Skeletal muscle tissue (tissue), 4 donors: ENCODE data around the gene MAFB. TPM values are rescaled to one million over a fixed set of nuclear protein-coding genes. Genes with fewer than 3 reads are reported as not detected.
A peak's percentile ranks its signal among the peaks of the same experiment; 100 is the strongest.
"Not testable (repeated sequence)": the region's sequence is repeated elsewhere in the genome, so short reads cannot be mapped to it uniquely, and the experiment has no call there.

Source experiments
- H3K27ac ChIP-seq: one replicate; pipeline ENCODE4 v1.7.0; 2013; ENCODE audit warnings: mild to moderate bottlenecking, low read depth, low read length, inconsistent platforms
- H3K27me3 ChIP-seq, 3 donors: one replicate each; pipeline ENCODE4 v1.7.0; 2013; ENCODE audit warnings: low read length in 3 of 3; ENCODE audit not compliant: control insufficient read depth in 3 of 3, insufficient read depth in 3 of 3
- H3K36me3 ChIP-seq, 3 donors: one replicate each; pipeline ENCODE4 v1.7.0; 2013; ENCODE audit warnings: low read length in 3 of 3; ENCODE audit not compliant: control insufficient read depth in 3 of 3, insufficient read depth in 3 of 3
- H3K4me1 ChIP-seq, 3 donors: one replicate each; pipeline ENCODE4 v1.7.0; 2013; ENCODE audit warnings: low read length in 3 of 3, mild to moderate bottlenecking in 3 of 3; ENCODE audit not compliant: control insufficient read depth in 3 of 3, insufficient read depth in 3 of 3
- H3K4me3 ChIP-seq, 3 donors: one replicate each; pipeline ENCODE4 v1.7.0; 2013; ENCODE audit warnings: low read length in 3 of 3
- H3K9ac ChIP-seq, 3 donors: one replicate each; pipeline ENCODE4 v1.7.0; 2013; ENCODE audit warnings: low read length in 3 of 3, mild to moderate bottlenecking in 3 of 3, moderate library complexity in 2 of 3, low read depth in 1 of 3
- H3K9me3 ChIP-seq, 3 donors: one replicate each; pipeline ENCODE4 v1.7.0; 2013; ENCODE audit warnings: low read length in 3 of 3; ENCODE audit not compliant: control insufficient read depth in 3 of 3
- total RNA-seq: library from RNA; depleted of rRNA; stranded (reverse); fragments of >200 nt; gene quantifications from one replicate; pipeline ENCODE4 v1.2.3, GENCODE V29; 2014
- donor health status: Osteomylitis.

Gene MAFB
- 9.9 TPM for total RNA-seq

DNA sequence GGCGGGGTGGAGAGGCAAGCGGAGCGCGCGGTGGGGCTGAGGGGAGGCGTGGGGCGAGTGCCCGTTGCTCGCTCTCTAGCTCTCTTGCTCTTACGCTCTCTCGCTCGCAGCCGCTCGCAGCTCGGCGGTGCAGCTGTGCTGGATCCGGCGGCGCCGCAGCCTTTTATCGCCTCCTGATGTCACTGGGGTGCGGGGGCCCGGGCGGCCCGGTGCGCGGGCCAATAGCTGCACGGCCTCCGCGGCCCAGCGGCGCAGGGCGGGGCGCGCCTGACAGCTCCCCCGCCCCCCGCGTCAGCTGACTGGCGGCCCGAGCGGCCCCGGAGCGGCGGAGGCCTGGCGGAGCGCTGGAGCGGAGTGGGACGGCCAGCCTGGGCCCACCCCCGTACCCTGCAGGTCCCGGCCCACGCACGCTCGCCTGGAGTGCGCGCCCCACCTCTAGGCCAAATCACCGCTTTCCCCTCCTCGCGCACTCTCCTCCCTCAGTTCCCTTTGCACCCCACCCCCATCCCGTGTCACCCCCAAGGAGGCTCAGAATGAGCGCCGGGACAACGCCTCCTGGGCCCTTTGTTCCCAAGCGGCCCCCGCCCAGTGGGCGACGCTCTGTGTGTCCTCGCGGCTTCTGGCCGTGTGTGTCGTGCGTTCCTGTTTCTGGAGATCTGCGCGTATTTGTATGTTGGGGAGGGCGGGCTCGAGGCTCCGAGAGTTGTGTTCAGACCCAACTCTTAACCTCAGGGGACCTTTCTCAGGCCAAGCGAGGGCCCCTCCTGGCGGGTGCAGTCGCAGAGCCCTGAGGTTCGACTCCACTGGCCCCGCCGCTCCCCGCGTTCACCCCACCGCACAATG is at the start of gene MAFB:
Gene MAFB (minus strand): TSS at position 137 of the 843 bp plus-strand sequence. CDS start 386 bp downstream, outside the sequence.
- peak within 1 kb of the TSS; percentile 91 to 94 (median 92) for H3K9ac ChIP-seq
- no peaks in the 10 kb centered on the region for H3K9me3 ChIP-seq
- peaks cover 4 to 6% (median 6%) of the 10 kb centered on the region in 3 donors for H3K36me3 ChIP-seq
- H3K27me3 ChIP-seq = peaks cover 22 to 33% (median 31%) of the 10 kb centered on the region in 3 donors
- peak within 1 kb of the TSS; percentile 90 to 91 (median 91) for H3K4me3 ChIP-seq
- H3K27ac ChIP-seq = peak within 1 kb of the TSS; percentile 98
- peaks cover 21 to 40% (median 27%) of the 10 kb centered on the region in 3 donors for H3K4me1 ChIP-seq

DNA sequence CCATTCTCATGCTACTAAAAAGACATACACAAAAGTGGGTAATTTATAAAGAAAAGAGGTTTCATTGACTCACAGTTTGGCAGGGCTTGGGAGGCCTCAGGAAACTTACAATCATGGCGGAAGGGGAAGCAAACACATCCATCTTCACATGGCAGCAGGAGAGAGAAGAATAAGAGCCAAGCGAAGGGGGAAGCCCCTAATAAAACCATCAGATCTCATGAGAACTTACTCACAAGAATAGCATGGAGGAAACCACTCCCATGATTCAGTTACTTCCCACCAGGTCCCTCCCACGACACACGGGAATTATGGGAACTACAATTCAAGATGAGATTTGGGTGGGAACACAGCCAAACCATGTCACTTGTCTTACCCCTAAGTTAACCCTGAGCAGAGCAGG is 47.4 kb upstream of the MAFB start:
- not testable (repeated sequence) for H3K36me3 ChIP-seq, H3K9ac ChIP-seq, H3K4me1 ChIP-seq, H3K4me3 ChIP-seq, H3K27ac ChIP-seq, H3K27me3 ChIP-seq, H3K9me3 ChIP-seq

DNA sequence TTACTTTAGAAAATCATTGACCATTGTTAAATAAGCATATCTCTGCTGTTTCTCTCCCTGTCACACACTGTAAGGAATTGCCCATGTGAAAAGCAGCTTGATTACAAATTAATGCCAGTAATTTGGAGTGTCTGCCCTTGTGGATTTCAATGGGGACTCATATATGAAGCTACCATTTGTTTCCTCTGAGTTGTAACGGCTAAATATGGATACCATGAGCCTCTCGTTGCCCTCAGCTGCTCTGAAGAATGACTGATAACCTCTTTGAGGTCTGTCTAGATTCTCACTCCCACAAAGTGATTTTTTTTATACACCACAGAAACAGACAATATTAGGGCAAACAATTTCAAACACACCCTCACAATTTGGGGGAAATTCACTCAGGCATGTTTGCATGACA is 40.0 kb upstream of the MAFB start:
- peaks cover 0 to 3% (median 0%) of the 10 kb centered on the region in 3 donors for H3K27me3 ChIP-seq

DNA sequence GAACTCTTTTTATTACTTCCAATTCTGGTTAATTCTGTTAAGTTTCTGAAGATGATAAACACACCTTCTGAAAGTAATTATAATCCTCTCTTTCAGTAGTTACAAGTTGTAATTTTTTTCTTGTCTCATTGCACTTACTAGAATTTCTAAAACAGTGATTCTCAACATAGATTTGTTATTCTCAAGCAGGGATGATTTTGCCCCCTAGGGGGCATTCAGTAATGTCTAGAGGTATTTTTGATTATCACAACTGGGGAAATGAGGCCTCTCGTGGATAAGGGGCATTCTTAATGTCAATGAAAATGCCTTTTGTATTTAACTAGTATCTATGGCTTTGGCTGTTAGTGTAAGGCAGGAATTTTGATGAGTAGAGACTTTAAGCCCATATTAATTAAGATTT is 39.4 kb upstream of the MAFB start:
- Histone ChIP-seq H3K9ac (no peak overlapping the region), H3K9me3 (no peaks in the 10 kb centered on the region), H3K4me1 (peaks cover 2 to 11% (median 10%) of the 10 kb centered on the region in 3 donors), H3K27ac (no peak overlapping the region), H3K4me3 (no peak overlapping the region), H3K36me3 (no peaks in the 10 kb centered on the region), H3K27me3 (no peaks in the 10 kb centered on the region)

More for the DNA sequence above, 40.0 kb upstream of the MAFB start:
- Histone ChIP-seq H3K4me1 (peaks cover 2 to 11% (median 10%) of the 10 kb centered on the region in 3 donors), H3K27ac (no peak overlapping the region), H3K9ac (no peak overlapping the region), H3K9me3 (no peaks in the 10 kb centered on the region), H3K36me3 (no peaks in the 10 kb centered on the region), H3K4me3 (no peak overlapping the region)

DNA sequence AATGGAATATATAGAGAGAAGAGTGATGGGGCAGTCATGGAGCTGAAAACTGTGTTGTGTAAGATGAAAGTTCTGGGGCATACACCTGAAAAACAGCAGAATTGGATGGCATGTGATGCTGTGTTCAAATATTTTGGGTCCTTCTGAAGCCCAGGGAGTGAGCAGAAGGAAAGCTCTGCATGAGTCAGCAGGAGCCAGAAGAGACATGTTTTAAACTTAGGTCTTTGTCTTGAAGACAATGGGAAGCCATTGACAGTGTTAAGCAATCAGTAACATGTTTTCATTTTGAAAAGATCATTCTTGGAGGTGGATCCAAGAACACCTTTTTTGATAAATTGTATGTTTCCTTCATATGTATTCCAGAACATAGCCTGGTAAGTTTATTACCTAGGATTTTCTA is 38.9 kb upstream of the MAFB start:
- Histone ChIP-seq H3K36me3 (no peaks in the 10 kb centered on the region), H3K27me3 (no peaks in the 10 kb centered on the region), H3K9ac (no peak overlapping the region), H3K4me1 (peaks cover 2 to 11% (median 10%) of the 10 kb centered on the region in 3 donors), H3K4me3 (no peak overlapping the region), H3K27ac (no peak overlapping the region), H3K9me3 (no peaks in the 10 kb centered on the region)

DNA sequence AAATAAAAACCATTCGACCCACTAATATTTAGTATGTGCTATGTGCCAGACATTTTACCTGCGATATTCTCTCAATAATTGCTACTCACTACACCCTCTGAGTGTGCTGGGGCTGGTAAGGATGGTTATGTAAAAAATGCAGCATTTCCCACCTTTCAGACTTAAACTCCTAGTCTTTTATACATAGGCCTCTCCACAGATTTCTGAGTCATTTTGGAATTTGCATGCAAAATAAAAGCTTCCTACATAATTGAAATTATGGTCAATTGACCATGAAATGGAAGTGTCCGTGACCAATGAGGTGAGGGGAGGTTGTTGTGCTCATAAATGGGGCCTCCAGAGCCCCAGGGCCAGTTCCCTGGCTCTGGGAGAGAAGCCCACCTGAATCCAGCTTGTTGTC is 37.7 kb upstream of the MAFB start:
- Histone ChIP-seq H3K27me3 (no peaks in the 10 kb centered on the region), H3K9me3 (no peaks in the 10 kb centered on the region), H3K9ac (no peak overlapping the region), H3K4me3 (no peak overlapping the region), H3K27ac (no peak overlapping the region), H3K4me1 (peaks cover 2 to 11% (median 10%) of the 10 kb centered on the region in 3 donors), H3K36me3 (no peaks in the 10 kb centered on the region)

DNA sequence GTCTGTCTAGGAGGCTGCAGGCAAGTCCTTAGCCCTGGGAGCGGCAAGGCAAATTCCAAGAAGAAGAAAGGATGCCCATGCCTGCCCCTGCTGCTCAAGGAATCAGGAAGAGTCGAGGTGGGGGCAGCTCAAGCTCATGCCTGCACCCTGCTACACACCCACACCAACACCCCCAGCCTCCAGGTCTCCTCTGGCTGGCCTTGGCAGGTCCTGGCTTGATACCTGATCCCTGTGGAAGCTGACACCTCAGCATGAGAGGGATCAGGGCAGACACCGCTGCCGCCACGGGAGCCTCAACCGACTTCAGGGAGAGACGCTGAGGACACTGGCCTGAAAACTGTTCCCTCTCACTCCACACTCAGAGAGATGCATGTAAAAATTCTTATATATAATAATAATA is 35.5 kb upstream of the MAFB start:
- H3K4me3 ChIP-seq = no peak overlapping the region
- no peak overlapping the region for H3K9ac ChIP-seq
- no peaks in the 10 kb centered on the region for H3K36me3 ChIP-seq
- no peak overlapping the region for H3K27ac ChIP-seq
- H3K27me3 ChIP-seq = no peaks in the 10 kb centered on the region
- no peaks in the 10 kb centered on the region for H3K9me3 ChIP-seq
- H3K4me1 ChIP-seq = peaks cover 2 to 11% (median 10%) of the 10 kb centered on the region in 3 donors

DNA sequence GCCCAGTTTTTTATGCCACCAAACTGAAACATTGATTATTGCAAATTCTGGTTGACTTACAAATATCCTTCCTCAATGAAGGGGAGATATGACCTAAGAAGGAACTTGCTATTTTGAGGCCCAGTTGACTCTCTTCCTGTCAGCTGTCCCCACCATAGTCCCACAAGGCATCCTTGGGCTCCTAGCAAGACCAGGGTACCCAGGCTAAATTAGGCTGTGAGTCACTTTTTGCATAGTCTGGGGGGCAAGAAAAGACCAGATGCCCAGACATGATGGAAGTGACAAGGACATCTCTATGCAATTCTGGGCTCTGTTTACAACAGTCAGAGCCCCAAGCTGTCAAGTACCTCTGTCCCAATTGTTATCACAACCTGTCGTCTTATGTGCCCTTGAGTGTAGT is 31.8 kb upstream of the MAFB start:
- peaks cover 2 to 13% (median 10%) of the 10 kb centered on the region in 3 donors for H3K4me1 ChIP-seq
- no peak overlapping the region for H3K9ac ChIP-seq
- H3K9me3 ChIP-seq = no peaks in the 10 kb centered on the region
- H3K4me3 ChIP-seq = no peak overlapping the region
- peaks cover 0 to 2% (median 0%) of the 10 kb centered on the region in 3 donors for H3K27me3 ChIP-seq
- H3K36me3 ChIP-seq = no peaks in the 10 kb centered on the region
- no peak overlapping the region for H3K27ac ChIP-seq

DNA sequence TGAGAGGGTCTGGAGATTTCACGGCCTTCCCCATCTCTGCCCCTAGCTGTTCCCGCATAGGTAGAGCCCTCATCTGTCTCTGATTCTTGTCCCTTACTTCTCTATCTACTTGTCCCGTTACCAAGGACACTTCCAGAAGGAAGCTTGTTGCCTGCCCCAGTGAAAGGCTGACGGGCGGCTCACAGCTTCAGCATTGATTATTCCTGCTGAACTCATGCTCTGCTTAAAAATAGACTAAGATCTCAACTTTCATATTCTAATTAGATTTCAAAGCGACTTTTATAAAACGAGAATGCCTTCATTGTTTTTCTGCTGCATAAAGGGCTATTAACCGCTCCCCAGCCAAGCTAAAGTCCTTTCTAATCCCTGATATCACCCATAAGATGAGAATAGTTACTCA is 31.1 kb upstream of the MAFB start:
- H3K4me1 ChIP-seq = peaks cover 2 to 9% (median 5%) of the 10 kb centered on the region in 3 donors
- H3K4me3 ChIP-seq = no peak overlapping the region
- H3K27ac ChIP-seq = no peak overlapping the region
- no peaks in the 10 kb centered on the region for H3K36me3 ChIP-seq
- H3K9ac ChIP-seq = no peak overlapping the region
- peaks cover 0 to 4% (median 0%) of the 10 kb centered on the region in 3 donors for H3K27me3 ChIP-seq
- H3K9me3 ChIP-seq = no peaks in the 10 kb centered on the region

DNA sequence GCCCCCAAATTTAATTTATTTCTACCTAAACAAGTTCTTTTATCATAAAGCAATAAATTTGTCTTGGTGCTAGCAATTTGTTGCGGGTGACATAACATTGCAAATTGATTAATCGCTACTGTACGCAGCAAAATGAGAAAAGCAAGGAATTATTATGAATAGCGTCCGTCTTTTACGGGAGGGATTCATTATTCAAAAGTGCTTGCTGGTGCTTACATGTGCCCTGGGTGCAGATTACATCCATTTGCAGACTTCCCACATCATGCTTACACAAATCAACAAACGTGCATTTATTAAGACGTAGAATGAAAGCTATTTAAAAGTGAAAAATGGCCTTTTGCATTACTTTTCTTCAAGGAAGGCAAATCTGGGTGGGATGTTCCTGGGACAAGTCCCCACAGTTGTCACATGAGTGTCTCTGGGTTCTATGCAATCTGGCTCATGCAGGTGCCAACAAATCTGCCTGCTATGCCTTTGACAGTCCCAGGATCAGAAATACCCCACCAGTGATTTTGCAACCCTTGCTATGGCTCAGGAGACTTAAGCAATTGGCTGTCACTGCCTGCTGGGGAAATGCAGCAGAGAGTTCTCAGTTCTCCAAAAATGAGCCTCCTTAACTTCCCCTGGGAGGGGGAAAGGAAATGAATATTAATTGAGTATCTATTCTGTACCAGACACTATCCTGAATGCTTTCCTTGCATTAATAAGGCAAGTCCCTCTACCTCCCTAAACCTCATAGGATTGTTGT is 30.1 kb upstream of the MAFB start:
- Histone ChIP-seq H3K9ac (no peak overlapping the region), H3K27me3 (peaks cover 0 to 4% (median 0%) of the 10 kb centered on the region in 3 donors), H3K27ac (no peak overlapping the region), H3K9me3 (no peaks in the 10 kb centered on the region), H3K4me3 (no peak overlapping the region), H3K4me1 (peaks cover 0 to 3% (median 0%) of the 10 kb centered on the region in 3 donors), H3K36me3 (no peaks in the 10 kb centered on the region)
